ENCODE data around the gene FBP2.
"Not testable (repeated sequence)": the region's sequence is repeated elsewhere in the genome, so short reads cannot be mapped to it uniquely, and the experiment has no call there.

Gene FBP2

GRCh38 chr9:94564279-94564678 lies 29.3 kb downstream of the FBP2 start:
- FAIRE-seq; DNase-seq (ENCODE audit: low spot score): not testable (repeated sequence)

- no peak for FAIRE-seq
- DNase-seq (ENCODE audit: low spot score): no peak
These were observed 30.1 kb downstream of the FBP2 start for GRCh38 chr9:94563548-94563947.

DNA sequence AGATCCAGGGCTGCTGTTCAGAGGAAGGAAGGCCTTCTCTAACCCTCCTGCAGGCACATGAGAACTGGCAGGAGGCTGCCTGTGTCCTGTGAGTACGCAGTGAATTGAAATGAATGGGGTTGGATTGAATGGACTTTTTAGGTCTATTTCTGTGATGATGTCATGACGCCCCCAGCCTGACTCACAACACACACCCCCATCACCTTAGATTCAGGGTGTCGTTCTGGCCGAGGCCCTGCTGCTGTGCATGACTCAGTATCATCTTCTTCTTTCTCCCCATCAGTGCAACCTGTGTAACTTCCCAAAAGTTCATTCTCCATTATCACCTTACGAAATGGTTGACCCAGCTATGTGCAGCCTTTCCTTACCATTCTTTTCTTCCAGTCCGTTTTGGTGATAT lies 33.4 kb downstream of the FBP2 start:
- FAIRE-seq (no peak), DNase-seq (ENCODE audit: low spot score) (no peak)

GRCh38 chr9:94557376-94557775 lies 36.2 kb downstream of the FBP2 start:
- DNase-seq (ENCODE audit: low spot score) (no peak), FAIRE-seq (no peak)

DNA sequence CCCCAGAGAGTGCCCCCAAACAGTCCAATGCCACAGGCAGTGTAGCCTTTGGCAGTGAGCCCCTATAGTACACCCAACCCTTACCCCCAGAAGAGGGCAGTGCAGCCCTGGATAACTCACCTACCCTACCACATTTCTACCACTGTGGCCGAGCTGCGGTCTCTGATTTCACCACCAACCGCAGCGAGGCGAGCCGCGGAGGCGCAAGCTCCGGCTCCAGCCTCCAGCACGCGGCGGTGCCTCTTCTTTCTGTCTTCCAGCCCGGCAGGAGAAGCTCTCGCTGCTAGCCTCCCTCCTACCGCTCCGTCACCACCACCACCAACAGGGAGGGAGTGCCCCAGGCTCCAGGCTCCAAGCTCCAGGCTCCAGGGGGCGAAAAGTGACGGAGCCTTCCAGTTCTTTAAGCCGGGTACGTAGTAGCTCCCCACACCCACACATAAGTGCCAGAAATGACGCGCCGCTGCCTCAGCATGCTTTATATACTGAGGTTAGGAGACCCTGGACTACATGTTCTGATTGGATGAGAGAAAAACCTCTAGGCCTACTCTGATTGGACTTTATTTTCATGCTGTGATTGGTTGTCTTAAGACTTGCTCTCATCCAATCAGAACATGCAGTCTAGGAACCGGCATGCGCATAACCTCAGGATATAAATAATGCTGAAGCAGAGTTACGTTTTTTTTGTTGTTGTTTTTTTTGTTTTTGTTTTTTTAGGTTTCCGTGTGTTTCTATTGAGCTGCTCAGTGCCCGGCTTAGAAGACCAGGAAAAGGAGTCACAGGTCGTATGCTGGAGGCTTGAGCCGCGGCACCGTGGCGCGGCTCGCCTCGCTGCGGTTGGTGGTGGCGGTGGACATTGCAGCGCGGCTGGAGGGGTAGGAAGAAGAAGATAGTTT lies 38.9 kb downstream of the FBP2 start, which contains the start of gene PCAT7:
Gene PCAT7 (plus strand): TSS at position 645 of the 893 bp plus-strand sequence.
- no peak for FAIRE-seq
- DNase-seq (ENCODE audit: low spot score): peak; percentile 76

- no peak for DNase-seq (ENCODE audit: low spot score)
- peak; percentile 95 for FAIRE-seq
These were observed 39.6 kb downstream of the FBP2 start for GRCh38 chr9:94554078-94554438.

DNA sequence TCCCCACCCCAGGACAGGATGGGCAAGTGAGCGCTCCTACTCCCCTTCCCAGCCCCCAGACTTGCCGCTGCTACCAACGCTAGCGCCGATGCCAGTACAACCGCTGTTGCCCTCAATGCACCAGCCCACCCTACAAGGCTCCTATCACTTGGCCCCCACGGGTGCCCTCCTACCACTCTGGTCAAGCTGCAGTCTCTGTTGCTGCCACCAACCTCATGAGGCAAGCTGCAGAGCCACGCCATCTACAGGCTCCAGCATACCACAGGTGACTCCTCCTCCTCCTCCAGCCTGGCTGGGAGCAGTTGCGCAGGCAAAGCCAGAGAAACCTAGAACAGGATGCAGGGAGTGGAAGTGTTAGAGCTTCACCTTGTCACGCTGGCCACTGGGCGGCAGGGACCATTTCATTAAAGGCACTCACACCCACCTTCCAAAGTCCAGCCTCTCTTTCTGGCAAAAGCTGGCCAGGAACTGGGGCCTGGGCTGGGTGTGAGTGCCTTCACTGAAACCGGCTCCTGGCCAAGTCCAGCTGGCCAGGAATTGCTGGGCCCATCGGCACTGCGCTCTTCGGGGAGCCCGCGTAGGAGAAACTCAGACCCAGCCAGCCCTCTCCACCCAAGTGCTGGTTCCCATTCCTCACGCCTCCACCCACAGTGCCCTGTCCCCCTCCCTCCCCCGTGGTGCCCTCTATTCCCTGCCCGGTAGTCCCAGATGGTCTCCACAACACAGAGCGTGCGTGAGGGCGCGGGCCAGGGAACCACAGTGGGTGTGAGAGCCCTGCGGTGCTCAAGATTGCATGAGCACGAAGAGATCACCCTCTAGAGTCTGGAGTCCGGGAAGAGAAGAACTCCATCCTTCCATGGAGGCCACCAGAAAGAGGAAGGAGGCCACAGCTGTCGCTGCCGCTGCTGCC lies 40.3 kb downstream of the FBP2 start:
- DNase-seq (ENCODE audit: low spot score) (peak; percentile 25), FAIRE-seq (no peak)

- FAIRE-seq (no peak), DNase-seq (ENCODE audit: low spot score) (no peak)
These were observed 47.7 kb downstream of the FBP2 start for GRCh38 chr9:94545940-94546339.

GRCh38 chr9:94544335-94544734 lies 49.3 kb downstream of the FBP2 start:
- not testable (repeated sequence) for DNase-seq (ENCODE audit: low spot score); FAIRE-seq

DNA sequence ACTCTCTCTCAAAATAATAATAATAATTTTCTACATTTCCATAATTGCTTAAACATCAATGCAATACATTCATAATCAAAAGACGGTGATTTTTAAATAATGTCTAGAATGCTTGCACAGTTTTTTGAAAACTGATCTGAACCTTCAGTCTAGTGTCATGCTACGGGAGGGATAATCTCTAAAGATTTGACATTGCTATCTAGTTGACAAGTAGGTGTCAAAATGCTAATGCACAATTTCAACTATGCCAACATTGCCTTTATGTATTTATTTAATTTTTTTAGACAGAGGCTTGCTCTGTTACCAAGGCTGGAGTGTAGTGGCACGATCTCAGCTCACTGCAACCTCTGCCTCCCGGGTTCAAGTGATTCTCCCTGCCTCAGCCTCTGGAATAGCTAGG lies 54.7 kb downstream of the FBP2 start:
- DNase-seq (ENCODE audit: low spot score) (no peak), FAIRE-seq (no peak)

- FAIRE-seq (no peak), DNase-seq (ENCODE audit: low spot score) (no peak)
These were observed 58.7 kb downstream of the FBP2 start for GRCh38 chr9:94534901-94535300.

- no peak for FAIRE-seq
- DNase-seq (ENCODE audit: low spot score): no peak
These were observed 60.0 kb downstream of the FBP2 start for GRCh38 chr9:94533601-94534000.

- FAIRE-seq: no peak
- DNase-seq (ENCODE audit: low spot score): no peak
These were observed 60.5 kb downstream of the FBP2 start for GRCh38 chr9:94533155-94533554.

- no peak for DNase-seq (ENCODE audit: low spot score)
- no peak for FAIRE-seq
These were observed 64.7 kb downstream of the FBP2 start for GRCh38 chr9:94528886-94529285.

DNA sequence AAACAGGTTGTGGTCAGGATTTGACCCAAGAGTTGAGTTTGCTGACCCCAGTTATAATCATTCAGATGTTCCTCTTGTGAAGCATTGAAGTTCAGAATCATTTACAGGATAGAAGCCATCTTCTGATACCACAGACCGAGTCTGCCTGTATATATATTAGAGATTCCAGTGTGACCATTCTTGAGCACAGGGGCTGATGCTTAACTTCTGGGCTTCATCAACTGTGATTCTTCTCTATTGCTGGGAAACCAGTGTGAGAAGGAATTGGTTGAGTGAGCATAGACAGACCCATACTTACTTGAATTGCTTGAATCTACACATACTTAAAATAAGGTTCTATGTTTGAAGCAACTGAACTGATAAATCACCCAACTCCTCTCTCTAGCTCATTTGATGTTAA lies 66.7 kb downstream of the FBP2 start:
- FAIRE-seq (no peak), DNase-seq (ENCODE audit: low spot score) (no peak)

- no peak for FAIRE-seq
These were observed 67.4 kb downstream of the FBP2 start for GRCh38 chr9:94526271-94526670.

GRCh38 chr9:94525396-94526035 lies 68.1 kb downstream of the FBP2 start:
- DNase-seq (ENCODE audit: low spot score): no peak
- FAIRE-seq: no peak

More at GRCh38 chr9:94526271-94526670, 67.4 kb downstream of the FBP2 start:
- DNase-seq (ENCODE audit: low spot score): no peak

DNA sequence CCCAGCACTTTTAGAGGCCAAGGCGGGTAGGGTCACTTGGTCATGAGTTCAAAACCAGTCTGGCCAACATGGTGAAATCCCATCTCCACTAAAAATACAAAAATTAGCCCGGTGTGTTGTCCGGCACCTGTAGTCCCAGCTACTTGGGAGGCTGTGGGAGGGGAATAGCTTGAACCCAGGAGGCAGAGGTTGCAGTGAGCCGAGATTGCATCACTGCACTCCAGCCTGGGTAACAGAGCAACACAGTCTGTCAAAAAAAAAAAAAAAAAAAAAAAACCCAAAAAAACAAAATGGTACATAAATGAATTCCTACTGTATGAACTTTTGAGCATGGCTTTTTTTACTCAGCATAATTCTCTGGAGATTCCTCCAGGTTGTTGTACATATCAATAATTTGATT lies 76.4 kb downstream of the FBP2 start:
- DNase-seq (ENCODE audit: low spot score) (no peak), FAIRE-seq (no peak)

GRCh38 chr9:94514722-94515121 lies 78.9 kb downstream of the FBP2 start:
- DNase-seq (ENCODE audit: low spot score): no peak
- no peak for FAIRE-seq

DNA sequence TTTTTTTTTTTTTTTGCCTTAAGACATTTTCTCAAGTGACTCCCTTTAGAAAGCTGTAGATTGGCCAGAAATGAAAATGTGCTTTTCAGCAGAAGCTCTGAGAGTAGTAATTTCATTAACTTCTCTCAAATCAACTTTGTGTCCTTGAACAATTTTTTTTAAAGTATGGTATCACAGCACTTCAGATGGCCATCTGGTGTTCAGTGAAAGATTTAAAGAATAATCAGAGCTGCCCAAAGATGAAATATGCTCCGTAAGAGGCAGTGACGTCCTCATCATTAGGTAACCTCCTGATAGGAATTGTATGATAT lies 81.7 kb downstream of the FBP2 start:
- DNase-seq (ENCODE audit: low spot score) (no peak), FAIRE-seq (no peak)

- no peak for FAIRE-seq
- peak; percentile 4 for DNase-seq (ENCODE audit: low spot score)
These were observed 82.3 kb downstream of the FBP2 start for GRCh38 chr9:94511134-94511954.

All from urothelium cell line (cell line).